T-helper 2 cell treated with Interferon-gamma antibody and Interleukin-4, amounts not matched to agents 5 μg/mL and 100 μg/mL, for 36 hours (primary cell): ENCODE results near the gene TDRD3.
"Not testable (repeated sequence)": the region's sequence is repeated elsewhere in the genome, so short reads cannot be mapped to it uniquely, and the experiment has no call there.

ENCODE experiments used
- DNase-seq: peaks from one replicate; pipeline ENCODE4 v3.0.0; 2021; ENCODE audit warnings: low spot score
- H3K27ac Mint-ChIP-seq: one replicate; pipeline ENCODE4 v1.8.0; 2021; ENCODE audit warnings: mild to moderate bottlenecking, mixed read lengths
- H3K27me3 Mint-ChIP-seq: one replicate; pipeline ENCODE4 v1.8.0; 2021; ENCODE audit warnings: low read depth, mixed read lengths
- H3K36me3 Mint-ChIP-seq: one replicate; pipeline ENCODE4 v1.8.0; 2021; ENCODE audit warnings: low read depth, mixed read lengths
- H3K4me1 Mint-ChIP-seq: one replicate; pipeline ENCODE4 v1.8.0; 2021; ENCODE audit warnings: low read depth, mixed read lengths
- H3K4me3 Mint-ChIP-seq: one replicate; pipeline ENCODE4 v1.8.0; 2022; ENCODE audit warnings: mild to moderate bottlenecking, moderate library complexity, mixed read lengths
- H3K9me3 Mint-ChIP-seq: one replicate; pipeline ENCODE4 v1.8.0; 2021; ENCODE audit warnings: mixed read lengths

The TDRD3 gene

DNA sequence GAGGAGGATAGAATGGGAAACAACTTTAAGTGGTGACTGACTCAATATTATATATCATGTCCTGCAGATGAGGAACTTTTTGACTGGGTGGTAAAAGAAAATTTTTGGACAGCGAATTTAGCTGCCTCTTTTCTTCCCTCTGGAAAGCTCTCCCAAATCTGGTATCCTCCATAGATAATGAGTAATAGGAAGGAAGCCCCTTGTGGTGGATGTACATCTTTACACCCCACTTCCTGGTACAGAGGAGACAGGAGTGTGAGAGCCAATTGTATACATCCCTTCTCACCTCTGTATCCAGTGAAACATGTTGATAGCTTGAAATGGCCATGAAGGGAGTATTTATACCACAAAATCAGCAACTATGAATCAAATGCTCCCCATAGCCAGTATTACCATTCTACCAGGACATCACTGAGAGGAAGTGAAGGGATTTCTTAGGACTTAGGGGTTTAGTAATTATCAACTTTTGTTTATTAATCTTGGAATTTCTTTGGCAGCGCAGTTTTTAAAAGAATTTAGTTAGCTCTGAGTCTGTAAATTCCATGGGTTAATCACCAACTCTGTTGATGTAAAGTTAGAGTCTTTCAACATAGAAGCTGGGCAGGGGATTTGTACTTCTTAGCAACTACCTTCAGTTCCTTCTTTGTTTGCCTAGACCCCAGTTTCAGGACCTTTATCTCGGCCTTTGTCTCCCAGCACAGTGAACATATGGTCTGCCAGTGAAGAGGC lies 17.0 kb upstream of the TDRD3 start:
- no peak for DNase-seq
- H3K4me1 Mint-ChIP-seq: no peaks in the 10 kb centered on the region
- H3K27ac Mint-ChIP-seq: no peak overlapping the region
- H3K27me3 Mint-ChIP-seq: peaks cover 6% of the 10 kb centered on the region
- no peaks in the 10 kb centered on the region for H3K9me3 Mint-ChIP-seq
- no peaks in the 10 kb centered on the region for H3K36me3 Mint-ChIP-seq
- no peak overlapping the region for H3K4me3 Mint-ChIP-seq

DNA sequence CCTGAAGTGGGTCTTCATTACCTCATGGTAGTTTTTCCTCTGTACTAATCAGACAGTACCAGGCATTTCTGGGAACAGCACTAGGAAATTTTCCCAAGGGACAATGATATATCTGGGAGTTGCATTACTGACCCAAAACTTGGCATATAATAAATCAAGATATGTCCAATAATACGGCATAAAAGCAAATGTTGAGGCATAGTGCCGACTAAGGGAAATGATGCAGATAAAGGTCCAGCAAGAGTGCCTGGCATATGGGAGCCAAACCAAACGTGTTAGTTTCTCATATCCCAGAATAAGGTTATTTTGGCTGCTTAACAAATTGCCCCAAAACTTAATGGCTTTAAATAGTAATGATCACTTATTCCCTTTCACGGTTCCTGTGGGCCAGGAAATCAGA lies 12.1 kb upstream of the TDRD3 start:
- Mint-ChIP-seq H3K27me3 (peaks cover 19% of the 10 kb centered on the region), H3K27ac (no peak overlapping the region), H3K36me3 (no peaks in the 10 kb centered on the region), H3K9me3 (no peaks in the 10 kb centered on the region), H3K4me1 (no peaks in the 10 kb centered on the region), H3K4me3 (no peak overlapping the region)
- no peak for DNase-seq

DNA sequence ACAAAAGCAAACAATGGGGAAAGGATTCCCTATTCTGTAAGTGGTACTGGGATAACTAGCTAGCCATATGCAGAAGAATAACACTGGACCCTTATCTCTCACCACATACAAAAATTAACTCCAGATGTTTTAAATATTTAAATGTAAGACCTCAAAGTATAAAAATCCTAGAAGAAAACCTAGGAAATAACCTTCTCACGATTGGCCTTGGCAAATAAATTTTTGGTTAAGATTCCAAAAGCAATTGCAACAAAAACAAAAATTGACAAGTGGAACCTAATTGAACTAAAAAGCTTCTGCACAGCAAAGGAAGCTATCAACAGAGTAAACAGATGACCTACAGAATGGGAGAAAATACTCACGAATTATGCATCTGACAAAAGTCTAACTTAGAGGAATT lies 10.8 kb upstream of the TDRD3 start:
- no peaks in the 10 kb centered on the region for H3K4me1 Mint-ChIP-seq
- H3K27ac Mint-ChIP-seq: no peak overlapping the region
- no peak overlapping the region for H3K4me3 Mint-ChIP-seq
- no peak for DNase-seq
- no peaks in the 10 kb centered on the region for H3K36me3 Mint-ChIP-seq
- peaks cover 17% of the 10 kb centered on the region for H3K27me3 Mint-ChIP-seq
- H3K9me3 Mint-ChIP-seq: no peaks in the 10 kb centered on the region

DNA sequence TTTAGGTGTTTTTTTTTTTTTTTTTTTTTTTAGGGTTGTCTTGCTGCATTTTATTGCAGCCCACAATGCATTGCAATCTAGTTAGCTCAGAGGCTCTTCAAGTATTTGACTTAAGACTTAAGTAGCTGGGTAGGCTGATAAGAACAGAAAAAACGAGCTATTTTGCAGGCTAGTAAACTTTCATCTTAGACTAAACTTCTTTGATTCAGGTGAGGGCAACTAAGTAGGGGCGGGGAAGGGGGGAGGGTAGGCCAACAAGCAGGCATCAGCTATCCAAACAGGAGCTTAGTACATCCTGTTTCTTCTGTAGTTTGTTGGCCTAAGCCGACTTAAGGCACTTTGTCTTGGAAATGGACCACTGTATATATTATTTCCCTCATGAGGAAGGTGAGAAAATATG lies 4.9 kb upstream of the TDRD3 start:
- peaks cover 3% of the 10 kb centered on the region for H3K4me1 Mint-ChIP-seq
- no peak overlapping the region for H3K4me3 Mint-ChIP-seq
- no peaks in the 10 kb centered on the region for H3K36me3 Mint-ChIP-seq
- DNase-seq: no peak
- no peak overlapping the region for H3K27ac Mint-ChIP-seq
- H3K27me3 Mint-ChIP-seq: no peaks in the 10 kb centered on the region
- no peaks in the 10 kb centered on the region for H3K9me3 Mint-ChIP-seq

DNA sequence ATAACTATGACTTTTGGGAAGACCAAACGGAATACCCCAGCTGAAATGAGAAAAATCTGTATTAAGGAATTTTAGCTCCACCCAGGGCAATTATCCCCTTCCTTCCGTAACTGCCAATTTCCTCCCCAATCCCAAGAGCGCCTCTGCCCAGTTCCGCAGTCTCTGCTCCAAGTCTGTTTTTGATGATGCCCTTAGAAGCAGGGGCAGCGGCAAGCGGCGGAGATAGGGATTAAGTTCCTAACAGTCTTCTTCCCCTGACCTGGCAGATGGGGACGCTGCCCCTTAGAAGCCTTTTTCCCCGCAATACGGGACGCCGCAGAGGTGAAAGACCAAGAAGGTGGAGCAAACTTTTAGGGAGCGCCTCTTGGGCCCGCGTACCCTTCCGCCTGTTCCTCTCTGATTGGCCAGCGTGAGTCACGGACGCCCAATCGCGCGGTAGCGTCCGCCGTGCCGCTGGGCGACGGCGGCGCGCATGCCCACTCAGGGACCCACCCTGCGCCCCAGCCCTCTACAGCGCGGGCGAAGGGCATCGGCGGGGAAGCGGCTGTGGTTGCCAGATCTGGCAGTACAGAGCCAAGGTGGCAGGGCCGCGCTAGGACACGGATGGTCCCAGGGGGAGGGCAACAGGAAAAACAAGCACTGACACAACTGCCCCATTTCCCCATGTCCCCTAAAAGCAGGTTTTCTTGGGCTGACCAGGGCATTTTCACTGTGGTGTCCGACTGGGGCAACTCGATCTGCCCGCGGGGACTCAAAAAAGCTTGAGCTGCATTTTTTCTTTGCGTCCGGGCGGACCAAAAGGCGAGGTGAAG lies 843 bp upstream of the TDRD3 start:
- peaks cover 7% of the 10 kb centered on the region for H3K36me3 Mint-ChIP-seq
- peaks cover 23% of the 10 kb centered on the region for H3K4me1 Mint-ChIP-seq
- peak; percentile 92 for DNase-seq
- no peaks in the 10 kb centered on the region for H3K9me3 Mint-ChIP-seq
- H3K27me3 Mint-ChIP-seq: no peaks in the 10 kb centered on the region
- H3K27ac Mint-ChIP-seq: peak overlapping the region; percentile 97
- peak overlapping the region; percentile 95 for H3K4me3 Mint-ChIP-seq

DNA sequence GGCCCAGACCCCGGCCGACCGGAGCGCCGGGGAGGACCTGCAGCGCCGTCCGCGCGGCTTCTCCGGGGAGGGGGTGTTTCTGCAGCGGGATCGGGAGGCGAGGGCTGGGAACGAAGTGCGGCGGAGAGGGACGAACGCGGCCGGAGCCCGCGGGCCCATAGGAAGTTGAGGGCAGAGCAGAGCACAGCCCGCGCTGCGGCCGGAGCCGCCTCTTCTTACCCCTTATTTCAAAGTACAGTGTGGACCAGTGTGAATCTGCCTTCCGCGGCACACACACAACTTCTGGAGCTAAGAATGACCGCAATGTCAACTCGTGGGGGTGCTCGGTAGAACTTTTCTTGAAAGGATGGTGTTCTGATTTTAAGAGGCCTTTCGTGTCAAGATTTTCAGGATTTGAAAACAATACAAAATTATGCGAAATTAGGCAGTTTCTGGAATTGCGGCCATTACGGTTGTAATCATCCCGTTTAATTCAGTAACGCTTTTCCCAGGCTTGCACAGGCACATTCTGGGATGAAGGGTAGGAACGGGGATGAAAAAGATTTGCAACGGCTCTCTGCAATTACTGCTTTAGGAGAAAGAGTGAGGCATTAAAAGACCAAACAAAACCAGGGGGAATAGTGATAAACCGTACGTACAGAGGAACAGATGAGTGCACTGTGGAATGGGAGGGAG lies 821 bp downstream of the TDRD3 start:
- Mint-ChIP-seq H3K4me3 (peak overlapping the region; percentile 96), H3K9me3 (no peaks in the 10 kb centered on the region), H3K27me3 (no peaks in the 10 kb centered on the region), H3K27ac (peak overlapping the region; percentile 95), H3K36me3 (peaks cover 7% of the 10 kb centered on the region), H3K4me1 (peaks cover 31% of the 10 kb centered on the region)
- DNase-seq: no peak

DNA sequence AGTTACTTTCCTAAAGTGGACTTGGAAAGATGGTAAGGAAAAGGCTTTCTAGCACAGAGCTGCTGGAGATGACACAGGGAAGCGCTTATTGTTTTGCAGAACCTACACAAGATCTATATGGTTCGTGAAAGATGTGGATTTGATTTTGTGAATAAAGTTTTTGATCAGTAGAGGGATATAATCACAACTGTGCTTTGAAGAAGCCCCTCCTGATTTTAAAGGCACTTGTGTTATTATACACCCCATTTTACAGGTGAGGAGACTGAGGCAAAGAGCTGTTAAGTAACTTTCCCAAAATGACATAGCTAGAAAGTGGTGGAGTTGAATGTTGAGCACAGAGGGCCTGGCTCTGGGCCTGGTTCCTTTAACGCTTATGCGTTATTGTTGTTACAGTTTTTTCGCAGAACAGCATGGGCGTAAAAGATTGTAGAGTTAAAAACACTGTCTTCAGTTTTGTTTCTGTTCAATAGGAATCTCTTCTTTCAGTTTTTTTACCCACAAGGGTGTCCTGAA lies 1.4 kb downstream of the TDRD3 start:
- H3K9me3 Mint-ChIP-seq: no peaks in the 10 kb centered on the region
- peaks cover 31% of the 10 kb centered on the region for H3K4me1 Mint-ChIP-seq
- H3K27ac Mint-ChIP-seq: peak overlapping the region; percentile 95
- peak overlapping the region; percentile 96 for H3K4me3 Mint-ChIP-seq
- no peak for DNase-seq
- peaks cover 7% of the 10 kb centered on the region for H3K36me3 Mint-ChIP-seq
- H3K27me3 Mint-ChIP-seq: no peaks in the 10 kb centered on the region

DNA sequence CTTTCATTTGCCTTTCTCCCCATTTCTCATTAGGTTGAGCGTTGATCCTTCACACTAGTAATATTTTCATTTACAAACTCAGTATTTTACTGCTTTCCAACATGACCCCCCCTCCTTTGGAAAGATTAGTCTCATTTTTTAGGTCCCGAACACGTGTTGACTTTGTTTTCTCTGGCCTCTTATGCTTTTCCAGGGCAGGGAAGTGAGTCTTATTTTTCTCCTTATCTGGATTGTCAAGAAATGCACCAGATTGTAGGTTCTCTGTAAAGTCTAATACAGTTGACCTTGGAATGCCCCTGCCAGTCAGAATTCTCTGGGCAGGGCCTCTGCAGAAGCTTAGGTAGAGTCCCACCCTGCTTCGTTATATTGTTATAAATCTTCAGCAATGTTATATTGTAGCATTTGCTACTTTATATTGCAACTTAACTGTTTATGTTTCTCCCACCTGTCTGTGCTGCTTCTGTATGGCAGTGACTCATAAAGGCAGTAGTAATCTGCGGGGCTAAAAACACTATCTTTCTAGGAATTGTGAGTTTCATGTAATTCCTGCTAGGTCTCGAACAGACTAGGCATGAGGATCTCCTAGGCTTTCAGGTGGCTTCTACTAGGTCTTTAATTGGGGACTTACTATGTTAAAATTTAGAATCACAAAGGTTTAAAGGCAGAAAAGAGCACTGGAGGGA lies 2.0 kb downstream of the TDRD3 start:
- Mint-ChIP-seq H3K4me3 (peak overlapping the region; percentile 96), H3K27me3 (no peaks in the 10 kb centered on the region), H3K36me3 (peaks cover 7% of the 10 kb centered on the region), H3K27ac (peak overlapping the region; percentile 33), H3K9me3 (no peaks in the 10 kb centered on the region), H3K4me1 (peaks cover 31% of the 10 kb centered on the region)
- DNase-seq: no peak

DNA sequence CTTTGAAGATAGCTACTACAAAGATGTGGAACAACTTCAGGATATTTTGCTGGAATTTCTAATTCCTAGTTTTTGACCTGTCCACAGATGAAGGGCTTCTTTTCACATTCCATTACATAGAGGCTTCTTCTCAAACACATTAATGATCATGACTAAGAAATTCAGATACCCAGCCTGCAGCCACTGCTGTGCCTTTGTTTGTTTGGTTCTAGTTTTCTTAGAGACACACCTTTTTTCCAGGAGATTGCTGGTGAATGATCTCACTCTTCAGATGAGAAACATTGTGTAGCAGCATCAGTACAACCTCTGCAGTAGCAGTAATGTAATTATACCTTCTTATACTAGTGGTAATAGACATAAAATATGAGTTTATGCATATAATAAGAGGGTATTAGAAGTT lies 5.0 kb downstream of the TDRD3 start:
- Mint-ChIP-seq H3K36me3 (peaks cover 10% of the 10 kb centered on the region), H3K4me3 (no peak overlapping the region), H3K4me1 (peaks cover 28% of the 10 kb centered on the region), H3K27ac (no peak overlapping the region), H3K27me3 (no peaks in the 10 kb centered on the region), H3K9me3 (peaks cover 10% of the 10 kb centered on the region)
- DNase-seq: no peak

DNA sequence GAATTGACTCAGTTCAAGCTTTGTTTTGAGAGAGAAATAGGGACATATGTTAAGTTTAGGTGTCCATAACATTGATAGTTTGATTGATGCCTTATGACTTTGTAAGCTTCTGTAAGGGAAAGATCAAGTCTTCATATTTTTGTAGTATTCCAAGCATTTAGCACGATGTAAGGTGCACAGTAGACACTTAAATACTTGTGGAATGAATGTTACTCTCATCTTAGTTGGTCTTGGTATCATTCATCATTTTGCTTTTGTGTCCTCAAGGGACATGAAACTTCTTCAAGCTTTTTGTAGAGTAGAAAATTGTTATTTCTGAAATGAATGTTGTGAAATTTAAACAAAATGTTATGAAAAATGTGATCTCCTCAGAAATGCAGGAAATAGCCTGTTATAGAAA lies 10.1 kb downstream of the TDRD3 start:
- Mint-ChIP-seq H3K4me1 (peaks cover 4% of the 10 kb centered on the region), H3K27ac (no peak overlapping the region), H3K9me3 (peaks cover 22% of the 10 kb centered on the region), H3K4me3 (no peak overlapping the region), H3K27me3 (no peaks in the 10 kb centered on the region), H3K36me3 (peaks cover 18% of the 10 kb centered on the region)
- no peak for DNase-seq

DNA sequence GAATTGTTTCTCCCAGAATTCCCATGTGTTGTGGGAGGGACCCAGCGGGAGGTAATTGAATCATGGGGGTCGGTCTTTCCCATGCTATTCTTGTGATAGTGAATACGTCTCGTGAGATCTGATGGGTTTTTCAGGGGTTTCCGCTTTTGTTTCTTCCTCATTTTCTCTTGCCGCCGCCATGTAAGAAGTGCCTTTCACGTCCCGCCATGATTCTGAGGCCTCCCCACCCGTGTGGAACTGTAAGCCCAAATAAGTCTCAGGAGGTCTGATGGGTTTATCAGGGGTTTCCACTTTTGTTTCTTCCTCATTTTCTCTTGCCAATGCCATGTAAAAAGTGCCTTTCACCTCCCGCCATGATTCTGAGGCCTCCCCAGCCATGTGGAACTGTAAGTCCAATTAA lies 10.8 kb downstream of the TDRD3 start:
- H3K4me3 Mint-ChIP-seq, H3K4me1 Mint-ChIP-seq, DNase-seq, H3K27me3 Mint-ChIP-seq, H3K27ac Mint-ChIP-seq: not testable (repeated sequence)
- Mint-ChIP-seq H3K9me3 (peaks cover 22% of the 10 kb centered on the region), H3K36me3 (peaks cover 18% of the 10 kb centered on the region)

DNA sequence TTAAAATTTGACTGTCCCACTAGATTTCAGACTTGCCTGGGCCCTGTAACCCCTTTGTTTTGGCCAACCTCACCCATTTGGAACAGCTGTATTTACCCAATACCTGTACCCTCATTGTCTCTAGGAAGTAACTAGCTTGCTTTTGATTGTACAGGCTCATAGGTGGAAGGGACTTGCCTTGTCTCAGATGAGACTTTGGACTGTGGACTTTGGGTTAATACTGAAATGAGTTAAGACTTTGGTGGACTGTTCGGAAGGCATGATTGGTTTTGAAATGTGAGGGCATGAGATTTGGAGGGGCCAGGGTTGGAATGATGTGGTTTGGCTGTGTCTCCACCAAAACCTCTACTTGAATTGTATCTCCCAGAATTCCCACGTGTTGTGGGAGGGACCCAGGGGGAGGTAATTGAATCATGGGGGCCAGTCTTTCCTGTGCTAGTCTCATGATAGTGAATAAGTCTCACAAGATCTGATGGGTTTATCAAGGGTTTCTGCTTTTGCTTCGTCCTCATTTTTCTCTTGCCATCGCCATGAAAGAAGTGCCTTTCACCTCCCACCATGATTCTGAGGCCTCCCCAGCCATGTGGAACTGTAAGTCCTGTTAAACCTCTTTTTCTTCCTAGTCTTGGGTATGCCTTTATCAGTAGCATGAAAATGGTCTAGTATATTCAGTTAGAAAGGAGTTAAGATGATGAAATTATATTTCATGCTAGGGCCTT lies 12.7 kb downstream of the TDRD3 start:
- Mint-ChIP-seq H3K36me3 (peaks cover 18% of the 10 kb centered on the region), H3K9me3 (peaks cover 22% of the 10 kb centered on the region)
- not testable (repeated sequence) for H3K27ac Mint-ChIP-seq, H3K4me1 Mint-ChIP-seq, DNase-seq, H3K4me3 Mint-ChIP-seq, H3K27me3 Mint-ChIP-seq

DNA sequence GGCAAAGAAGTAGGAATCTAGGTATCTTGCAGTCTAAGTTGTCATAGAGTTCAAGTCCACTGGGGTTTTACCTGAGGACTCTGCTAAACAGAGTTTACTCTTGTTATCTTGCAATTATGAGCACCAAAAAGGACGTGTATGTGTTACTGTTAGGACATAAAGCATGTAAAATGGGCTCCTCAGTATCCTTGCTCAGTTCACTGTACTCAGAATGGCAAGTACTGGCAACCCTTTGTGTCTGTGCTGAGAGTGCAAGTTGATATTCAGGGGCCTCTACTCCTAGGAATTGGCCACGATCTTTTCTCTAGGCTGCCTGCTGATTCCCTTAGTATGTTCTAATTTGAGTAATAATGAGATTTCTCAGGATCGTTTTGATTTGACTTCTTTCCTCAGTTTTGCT lies 13.3 kb downstream of the TDRD3 start:
- peaks cover 4% of the 10 kb centered on the region for H3K4me1 Mint-ChIP-seq
- peaks cover 20% of the 10 kb centered on the region for H3K9me3 Mint-ChIP-seq

More for the DNA sequence above, 13.3 kb downstream of the TDRD3 start:
- Mint-ChIP-seq H3K27ac (no peak overlapping the region), H3K36me3 (peaks cover 18% of the 10 kb centered on the region), H3K4me3 (no peak overlapping the region), H3K27me3 (no peaks in the 10 kb centered on the region)
- DNase-seq: no peak
